Neural progenitor cell (in vitro differentiated cells): Measurements from ENCODE around the gene NEU3. TPM values are rescaled to one million over a fixed set of nuclear protein-coding genes. Genes with fewer than 3 reads are reported as not detected.
"Not testable (repeated sequence)": the region's sequence is repeated elsewhere in the genome, so short reads cannot be mapped to it uniquely, and the experiment has no call there.

ENCODE experiments used
- DNase-seq: peaks from one replicate; pipeline ENCODE4 v3.0.0-alpha.2; 2016; ENCODE audit warnings: low spot score
- H2AFZ ChIP-seq: fragments of 200-600 bp; sonication (generic); replicated peaks from 2 replicates; pipeline ENCODE4 v1.6.1; 2016; ENCODE audit warnings: antibody characterized with exemption
- H3F3A ChIP-seq: fragments of 200-600 bp; sonication (generic); 2 replicates; pipeline ENCODE4 v1.6.1; 2016; ENCODE audit warnings: antibody characterized with exemption, low read depth
- H3K27ac ChIP-seq: fragments of 200-600 bp; sonication (generic); 2 replicates; pipeline ENCODE4 v1.5.1; 2016; ENCODE audit warnings: mild to moderate bottlenecking
- H3K27me3 ChIP-seq: fragments of 200-600 bp; sonication (generic); 2 replicates; pipeline ENCODE4 v1.6.1; 2016; ENCODE audit warnings: mild to moderate bottlenecking, moderate library complexity
- H3K36me3 ChIP-seq: fragments of 200-600 bp; sonication (generic); 2 replicates; pipeline ENCODE4 v1.5.1; 2016
- H3K4me1 ChIP-seq: fragments of 200-600 bp; sonication (generic); 2 replicates; pipeline ENCODE4 v1.6.1; 2016; ENCODE audit warnings: mixed run types
- H3K4me2 ChIP-seq: fragments of 200-600 bp; sonication (generic); 2 replicates; pipeline ENCODE4 v1.6.1; 2016
- H3K4me3 ChIP-seq: fragments of 200-600 bp; sonication (generic); 2 replicates; pipeline ENCODE4 v1.5.1; 2016
- H3K79me2 ChIP-seq: fragments of 200-600 bp; sonication (generic); 2 replicates; pipeline ENCODE4 v1.6.1; 2016; ENCODE audit warnings: low read depth
- H3K9ac ChIP-seq: fragments of 200-600 bp; sonication (generic); 2 replicates; pipeline ENCODE4 v1.6.1; 2016
- H3K9me3 ChIP-seq: fragments of 200-600 bp; sonication (generic); 2 replicates; pipeline ENCODE4 v1.5.1; 2016; ENCODE audit warnings: low read depth
- H4K20me1 ChIP-seq: fragments of 200-600 bp; sonication (generic); 2 replicates; pipeline ENCODE4 v1.6.1; 2016; ENCODE audit warnings: low read depth
- H3K27ac Mint-ChIP-seq: 3 replicates; pipeline ENCODE4 v1.8.0; 2021; ENCODE audit warnings: mixed read lengths
- H3K27me3 Mint-ChIP-seq: 2 replicates; pipeline ENCODE4 v1.8.0; 2022; ENCODE audit warnings: low read depth, mild to moderate bottlenecking, inconsistent platforms, moderate library complexity, mixed read lengths; ENCODE audit not compliant: insufficient read depth
- H3K36me3 Mint-ChIP-seq: 3 replicates; pipeline ENCODE4 v1.8.0; 2021; ENCODE audit warnings: mixed read lengths
- H3K4me1 Mint-ChIP-seq: 3 replicates; pipeline ENCODE4 v1.8.0; 2021; ENCODE audit warnings: mixed read lengths
- H3K4me3 Mint-ChIP-seq: 3 replicates; pipeline ENCODE4 v1.8.0; 2021; ENCODE audit warnings: mild to moderate bottlenecking, moderate library complexity, mixed read lengths
- H3K9me3 Mint-ChIP-seq: 3 replicates; pipeline ENCODE4 v1.8.0; 2020; ENCODE audit warnings: mixed read lengths
- CTCF ChIP-seq: fragments of 200-600 bp; sonication (generic); IDR thresholded peaks from 2 replicates; pipeline ENCODE4 v1.5.1; 2017; ENCODE audit warnings: antibody characterized with exemption, mild to moderate bottlenecking
- EZH2 ChIP-seq: fragments of 200-600 bp; sonication (generic); IDR thresholded peaks from 2 replicates; pipeline ENCODE4 v1.6.1; 2017; ENCODE audit warnings: antibody characterized with exemption, mild to moderate bottlenecking, moderate library complexity
- EZH2phosphoT487 ChIP-seq: fragments of 200-600 bp; sonication (generic); IDR thresholded peaks from 2 replicates; pipeline ENCODE4 v1.6.1; 2017; ENCODE audit warnings: antibody characterized with exemption
- total RNA-seq: library from RNA; depleted of rRNA; stranded (reverse); fragments of >200 nt; gene quantifications from 2 replicates; pipeline ENCODE4 v1.2.3, GENCODE V29; 2015; ENCODE audit warnings: low replicate concordance

The NEU3 gene
- total RNA-seq, 1 donor from 2014 or later, result 12.4 TPM

- H3K27ac ChIP-seq, result no peak overlapping the region
- H3K9me3 ChIP-seq, result no peaks in the 10 kb centered on the region
- H3K4me2 ChIP-seq, result no peak overlapping the region
- H4K20me1 ChIP-seq, result peaks cover 70% of the 10 kb centered on the region
- Mint-ChIP-seq H3K9me3 (peaks cover 2% of the 10 kb centered on the region), H3K4me1 (peaks cover 11% of the 10 kb centered on the region), H3K36me3 (peaks cover 14% of the 10 kb centered on the region), H3K27me3 (peaks cover 3% of the 10 kb centered on the region), H3K27ac (no peak overlapping the region), H3K4me3 (no peak overlapping the region)
- no peaks in the 10 kb centered on the region for H3K27me3 ChIP-seq
- H3K36me3 ChIP-seq, result no peaks in the 10 kb centered on the region
- H3K4me3 ChIP-seq, result no peak overlapping the region
- DNase-seq, result no peak
- H3K9ac ChIP-seq, result no peak overlapping the region
- H2AFZ ChIP-seq, result no peak overlapping the region
- H3F3A ChIP-seq, result no peaks in the 10 kb centered on the region
- peaks cover 100% of the 10 kb centered on the region for H3K79me2 ChIP-seq
- no peak for TF ChIP-seq EZH2phosphoT487
- no peak for TF ChIP-seq EZH2
- no peak for TF ChIP-seq CTCF
- H3K4me1 ChIP-seq, result no peaks in the 10 kb centered on the region
Measured at GRCh38 chr11:74957937-74958629, 30.6 kb upstream of the NEU3 start.

- not testable (repeated sequence) for H3K27ac Mint-ChIP-seq, H3K27me3 ChIP-seq, H3K9me3 Mint-ChIP-seq, H3K4me3 Mint-ChIP-seq, H3K4me2 ChIP-seq, H3K4me1 ChIP-seq, H3K36me3 ChIP-seq, DNase-seq, H3K36me3 Mint-ChIP-seq, H3K9me3 ChIP-seq, H3K27ac ChIP-seq, H3K9ac ChIP-seq, H3F3A ChIP-seq, H2AFZ ChIP-seq, H3K4me3 ChIP-seq, H3K27me3 Mint-ChIP-seq
- Histone ChIP-seq H4K20me1 (peaks cover 81% of the 10 kb centered on the region), H3K79me2 (peaks cover 99% of the 10 kb centered on the region)
- H3K4me1 Mint-ChIP-seq, result peaks cover 11% of the 10 kb centered on the region
Measured at GRCh38 chr11:74960128-74960527, 28.6 kb upstream of the NEU3 start.

GRCh38 chr11:74966651-74967050 lies 22.1 kb upstream of the NEU3 start:
- Mint-ChIP-seq H3K4me1 (peaks cover 3% of the 10 kb centered on the region), H3K27me3 (peaks cover 3% of the 10 kb centered on the region), H3K27ac (no peak overlapping the region), H3K9me3 (no peaks in the 10 kb centered on the region), H3K36me3 (peaks cover 13% of the 10 kb centered on the region), H3K4me3 (no peak overlapping the region)
- Histone ChIP-seq H3K9me3 (no peaks in the 10 kb centered on the region), H4K20me1 (peaks cover 27% of the 10 kb centered on the region), H3K36me3 (peaks cover 11% of the 10 kb centered on the region), H3K4me3 (no peak overlapping the region), H3K79me2 (peaks cover 54% of the 10 kb centered on the region), H3K4me2 (no peak overlapping the region), H3K9ac (no peak overlapping the region), H2AFZ (no peak overlapping the region), H3F3A (no peaks in the 10 kb centered on the region), H3K27ac (no peak overlapping the region), H3K4me1 (no peaks in the 10 kb centered on the region), H3K27me3 (no peaks in the 10 kb centered on the region)
- no peak for DNase-seq
- TF ChIP-seq EZH2phosphoT487, result no peak

- H3K36me3 ChIP-seq, result peaks cover 9% of the 10 kb centered on the region
- H3K27me3 ChIP-seq, result no peaks in the 10 kb centered on the region
- no peak overlapping the region for H3K27ac ChIP-seq
- no peaks in the 10 kb centered on the region for H3K4me1 Mint-ChIP-seq
- no peak overlapping the region for H2AFZ ChIP-seq
- DNase-seq, result no peak
- TF ChIP-seq EZH2 (no peak), CTCF (no peak), EZH2phosphoT487 (no peak)
- H3K9me3 ChIP-seq, result no peaks in the 10 kb centered on the region
- peaks cover 15% of the 10 kb centered on the region for H3K79me2 ChIP-seq
- no peaks in the 10 kb centered on the region for H3F3A ChIP-seq
- peaks cover 33% of the 10 kb centered on the region for H3K36me3 Mint-ChIP-seq
- no peak overlapping the region for H3K27ac Mint-ChIP-seq
- H3K4me1 ChIP-seq, result no peaks in the 10 kb centered on the region
- H4K20me1 ChIP-seq, result peaks cover 10% of the 10 kb centered on the region
- no peaks in the 10 kb centered on the region for H3K9me3 Mint-ChIP-seq
- H3K4me3 Mint-ChIP-seq, result no peak overlapping the region
- no peaks in the 10 kb centered on the region for H3K27me3 Mint-ChIP-seq
- H3K4me3 ChIP-seq, result no peak overlapping the region
- H3K4me2 ChIP-seq, result no peak overlapping the region
- no peak overlapping the region for H3K9ac ChIP-seq
Measured at GRCh38 chr11:74970852-74971395, 17.8 kb upstream of the NEU3 start.
